Measurements from ENCODE around the gene WDFY2.

GRCh38 chr13:51541037-51541436, 43.2 kb upstream of the WDFY2 start:
- TF ChIP-seq, protein P1, sequence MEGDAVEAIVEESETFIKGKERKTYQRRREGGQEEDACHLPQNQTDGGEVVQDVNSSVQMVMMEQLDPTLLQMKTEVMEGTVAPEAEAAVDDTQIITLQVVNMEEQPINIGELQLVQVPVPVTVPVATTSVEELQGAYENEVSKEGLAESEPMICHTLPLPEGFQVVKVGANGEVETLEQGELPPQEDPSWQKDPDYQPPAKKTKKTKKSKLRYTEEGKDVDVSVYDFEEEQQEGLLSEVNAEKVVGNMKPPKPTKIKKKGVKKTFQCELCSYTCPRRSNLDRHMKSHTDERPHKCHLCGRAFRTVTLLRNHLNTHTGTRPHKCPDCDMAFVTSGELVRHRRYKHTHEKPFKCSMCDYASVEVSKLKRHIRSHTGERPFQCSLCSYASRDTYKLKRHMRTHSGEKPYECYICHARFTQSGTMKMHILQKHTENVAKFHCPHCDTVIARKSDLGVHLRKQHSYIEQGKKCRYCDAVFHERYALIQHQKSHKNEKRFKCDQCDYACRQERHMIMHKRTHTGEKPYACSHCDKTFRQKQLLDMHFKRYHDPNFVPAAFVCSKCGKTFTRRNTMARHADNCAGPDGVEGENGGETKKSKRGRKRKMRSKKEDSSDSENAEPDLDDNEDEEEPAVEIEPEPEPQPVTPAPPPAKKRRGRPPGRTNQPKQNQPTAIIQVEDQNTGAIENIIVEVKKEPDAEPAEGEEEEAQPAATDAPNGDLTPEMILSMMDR (IDR thresholded peaks at IDR 0.05), result no peak
- TF ChIP-seq POLR2A (IDR thresholded peaks at IDR 0.05), result no peak
